Measurements from ENCODE around the gene GHRH.

Gene GHRH

DNA sequence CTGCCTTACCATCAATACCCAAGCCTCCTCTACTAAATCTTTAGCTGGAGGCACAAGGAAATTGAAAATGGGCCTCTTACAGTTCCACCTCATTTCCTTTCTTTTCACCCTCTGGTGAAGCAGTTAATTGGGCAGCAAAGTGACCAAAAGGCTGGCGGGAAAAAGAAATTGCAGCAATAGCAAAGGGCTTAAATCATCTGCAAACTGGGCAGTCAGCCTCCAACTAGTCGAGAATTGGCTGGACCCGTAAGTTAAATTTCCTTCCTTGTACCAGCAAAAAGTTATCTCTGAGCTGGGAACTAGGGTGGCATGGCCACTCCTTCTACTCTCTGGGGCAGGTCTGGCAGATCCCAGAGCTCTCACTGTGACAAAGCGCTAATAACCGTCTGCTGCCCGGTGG, 33.5 kb downstream of the GHRH start:
- CTCF ChIA-PET = no interaction called here
- H3K27ac ChIP-seq = no peak overlapping the region
- POLR2A ChIA-PET (ENCODE audit: low non-redundant PET) = no interaction called here
- DNase-seq (ENCODE audit: low spot score) = no peak
- TF ChIP-seq, protein P1, sequence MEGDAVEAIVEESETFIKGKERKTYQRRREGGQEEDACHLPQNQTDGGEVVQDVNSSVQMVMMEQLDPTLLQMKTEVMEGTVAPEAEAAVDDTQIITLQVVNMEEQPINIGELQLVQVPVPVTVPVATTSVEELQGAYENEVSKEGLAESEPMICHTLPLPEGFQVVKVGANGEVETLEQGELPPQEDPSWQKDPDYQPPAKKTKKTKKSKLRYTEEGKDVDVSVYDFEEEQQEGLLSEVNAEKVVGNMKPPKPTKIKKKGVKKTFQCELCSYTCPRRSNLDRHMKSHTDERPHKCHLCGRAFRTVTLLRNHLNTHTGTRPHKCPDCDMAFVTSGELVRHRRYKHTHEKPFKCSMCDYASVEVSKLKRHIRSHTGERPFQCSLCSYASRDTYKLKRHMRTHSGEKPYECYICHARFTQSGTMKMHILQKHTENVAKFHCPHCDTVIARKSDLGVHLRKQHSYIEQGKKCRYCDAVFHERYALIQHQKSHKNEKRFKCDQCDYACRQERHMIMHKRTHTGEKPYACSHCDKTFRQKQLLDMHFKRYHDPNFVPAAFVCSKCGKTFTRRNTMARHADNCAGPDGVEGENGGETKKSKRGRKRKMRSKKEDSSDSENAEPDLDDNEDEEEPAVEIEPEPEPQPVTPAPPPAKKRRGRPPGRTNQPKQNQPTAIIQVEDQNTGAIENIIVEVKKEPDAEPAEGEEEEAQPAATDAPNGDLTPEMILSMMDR (conservative IDR thresholded peaks at IDR 0.05; ENCODE audit: low read depth) = no peak

- POLR2A ChIA-PET (ENCODE audit: low non-redundant PET) = no interaction called here
- DNase-seq (ENCODE audit: low spot score) = no peak
- TF ChIP-seq, protein P1 (conservative IDR thresholded peaks at IDR 0.05; ENCODE audit: low read depth) = no peak
- CTCF ChIA-PET = interaction anchor here (0.7 to 1.4 kb wide), 3 partner anchors 24 to 653 kb away, joined by 3 to 4 read pairs (median 4); partner anchors contain the start of gene TGIF2
- H3K27ac ChIP-seq = no peak overlapping the region
These were observed 34.7 kb downstream of the GHRH start for GRCh38 chr20:37226889-37227288.

DNA sequence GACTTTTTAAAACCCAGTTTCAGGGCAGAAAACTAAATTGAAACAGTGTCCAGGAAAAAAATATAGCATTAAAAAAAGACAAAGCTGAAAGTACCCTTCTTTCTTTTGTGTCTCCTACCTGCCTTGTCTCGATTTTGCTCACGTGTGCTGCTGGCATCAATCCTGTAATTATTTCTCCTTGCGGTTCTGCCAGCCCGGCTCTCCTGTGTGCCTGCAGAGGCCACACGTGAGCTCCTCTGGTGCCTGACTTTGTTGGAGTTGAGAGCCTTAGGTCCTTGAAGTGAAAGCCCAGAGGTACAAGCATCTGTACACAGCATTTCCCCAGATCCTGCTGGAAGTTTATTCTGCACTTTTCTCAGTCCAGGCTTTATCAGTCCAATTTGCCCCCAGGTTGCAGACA, 36.5 kb downstream of the GHRH start:
- TF ChIP-seq, protein P1 (conservative IDR thresholded peaks at IDR 0.05; ENCODE audit: low read depth) = no peak
- POLR2A ChIA-PET (ENCODE audit: low non-redundant PET) = no interaction called here
- CTCF ChIA-PET = interaction anchor here (0.6 to 1.8 kb wide), 3 partner anchors 32 to 339 kb away, joined by 3 to 4 read pairs (median 4); no protein-coding TSS in a partner anchor
- no peak for DNase-seq (ENCODE audit: low spot score)
- no peak overlapping the region for H3K27ac ChIP-seq

DNA sequence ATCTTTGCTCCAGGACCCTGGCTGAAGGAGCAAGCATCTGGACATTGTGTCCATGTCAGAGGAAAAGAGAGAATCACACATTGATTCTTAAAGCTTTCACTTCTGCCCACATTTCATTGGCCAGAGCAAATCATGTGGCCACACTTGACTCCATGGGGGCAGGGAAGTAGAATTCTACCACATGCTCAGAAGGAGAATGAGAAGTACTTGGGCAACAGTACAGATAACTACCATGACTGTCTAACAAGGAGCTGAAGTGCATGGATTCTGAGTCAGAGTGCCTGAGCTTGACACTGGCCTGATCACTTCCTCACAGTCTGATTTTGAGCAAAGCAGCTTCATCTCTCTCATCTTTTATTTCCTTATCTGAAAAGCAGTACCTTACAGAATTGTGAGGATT, 38.6 kb downstream of the GHRH start:
- ChIA-PET POLR2A (ENCODE audit: low non-redundant PET) (no interaction called here), CTCF (interaction anchor here (0.6 to 1.3 kb wide), 7 partner anchors 11 to 1867 kb away, joined by 3 to 11 read pairs (median 4); no protein-coding TSS in a partner anchor)
- TF ChIP-seq, protein P1 (conservative IDR thresholded peaks at IDR 0.05; ENCODE audit: low read depth) = no peak
- no peak overlapping the region for H3K27ac ChIP-seq
- DNase-seq (ENCODE audit: low spot score) = peak; percentile 77

DNA sequence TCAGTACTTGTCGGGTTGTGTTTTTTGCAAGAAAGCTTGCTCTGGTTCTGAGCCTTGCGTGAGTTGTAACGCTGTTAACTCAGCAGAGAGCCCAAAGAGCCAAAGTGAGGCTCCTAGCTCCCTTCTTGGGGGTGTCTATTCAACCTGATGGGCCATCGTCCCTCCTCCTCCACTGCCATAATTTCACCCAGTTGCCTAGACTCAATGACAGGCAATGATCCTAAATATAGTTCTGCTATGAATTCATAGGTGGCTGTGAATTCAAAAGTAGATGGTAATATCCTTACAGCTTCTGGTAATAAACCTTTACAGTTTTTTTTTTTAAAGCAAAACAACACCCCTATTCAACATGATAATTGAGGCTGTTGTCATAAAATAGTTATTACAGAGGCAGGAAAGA, 39.5 kb downstream of the GHRH start:
- TF ChIP-seq, protein P1 (conservative IDR thresholded peaks at IDR 0.05; ENCODE audit: low read depth) = no peak
- DNase-seq (ENCODE audit: low spot score) = no peak
- ChIA-PET POLR2A (ENCODE audit: low non-redundant PET) (no interaction called here), CTCF (interaction anchor here (0.6 to 0.9 kb wide), 4 partner anchors 66 to 840 kb away, joined by 3 to 5 read pairs (median 4); no protein-coding TSS in a partner anchor)
- H3K27ac ChIP-seq = no peak overlapping the region

GRCh38 chr20:37220731-37221130, 40.9 kb downstream of the GHRH start:
- H3K27ac ChIP-seq = no peak overlapping the region
- ChIA-PET CTCF (interaction anchor here (0.6 to 0.8 kb wide), 3 partner anchors 18 to 380 kb away, joined by 3 to 5 read pairs (median 3); no protein-coding TSS in a partner anchor), POLR2A (ENCODE audit: low non-redundant PET) (interaction anchor here (0.7 kb wide), 1 partner anchor 892 kb away, joined by 4 read pairs; no protein-coding TSS in a partner anchor)
- TF ChIP-seq, protein P1 (conservative IDR thresholded peaks at IDR 0.05; ENCODE audit: low read depth) = no peak
- DNase-seq (ENCODE audit: low spot score) = no peak

Data from RWPE1 (cell line).